Measurements from ENCODE around the gene PRX. TPM values are rescaled to one million over a fixed set of nuclear protein-coding genes. Genes with fewer than 3 reads are reported as not detected.
"Not testable (repeated sequence)": the region's sequence is repeated elsewhere in the genome, so short reads cannot be mapped to it uniquely, and the experiment has no call there.

The PRX gene
- polyA plus RNA-seq, 12 donors, result 5.1 to 9.6 (median 6.3) TPM; not detected in 1

GRCh38 chr19:40417643-40417981, 4.4 kb upstream of the PRX start:
- DNase-seq, result no peak

DNA sequence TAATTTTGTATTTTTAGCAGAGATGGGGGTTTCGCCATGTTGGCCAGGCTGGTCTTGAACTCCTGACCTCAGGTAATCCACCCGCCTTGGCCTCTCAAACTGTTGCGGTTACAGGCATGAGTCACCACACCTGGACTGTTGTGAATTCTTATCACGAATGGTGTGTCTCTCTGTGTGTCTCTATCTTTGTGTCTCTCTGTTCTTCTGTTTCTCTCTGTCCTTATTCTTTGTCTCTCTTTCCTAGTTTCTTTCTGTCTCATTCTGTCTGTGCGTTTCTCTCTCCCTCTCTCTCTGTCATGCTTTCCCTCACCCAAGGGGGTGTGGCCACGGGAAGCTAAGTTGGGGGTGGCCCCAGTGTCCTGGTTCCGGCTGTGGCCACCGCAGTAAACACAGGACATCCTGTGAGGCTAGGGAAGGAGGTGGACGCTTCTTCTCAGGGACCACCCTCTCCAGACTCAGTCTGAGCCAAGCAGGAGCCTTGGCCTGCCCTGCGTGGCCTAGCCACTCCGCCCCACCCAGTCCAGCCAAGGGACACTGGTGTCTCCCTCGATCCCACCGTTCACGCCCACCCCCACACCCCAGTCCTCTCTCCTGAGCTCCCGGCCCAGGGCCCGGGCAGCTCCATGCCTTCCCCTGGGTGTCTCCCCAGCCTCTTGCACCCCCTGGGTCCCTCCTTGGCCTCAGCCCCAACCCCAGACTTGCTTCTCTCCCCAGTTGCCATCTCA, 3.9 kb upstream of the PRX start:
- peak; percentile 61 for DNase-seq

- no peak for DNase-seq
Observed at GRCh38 chr19:40415768-40416167, 2.6 kb upstream of the PRX start.

GRCh38 chr19:40414542-40415535, 1.7 kb upstream of the PRX start:
- DNase-seq, result no peak

DNA sequence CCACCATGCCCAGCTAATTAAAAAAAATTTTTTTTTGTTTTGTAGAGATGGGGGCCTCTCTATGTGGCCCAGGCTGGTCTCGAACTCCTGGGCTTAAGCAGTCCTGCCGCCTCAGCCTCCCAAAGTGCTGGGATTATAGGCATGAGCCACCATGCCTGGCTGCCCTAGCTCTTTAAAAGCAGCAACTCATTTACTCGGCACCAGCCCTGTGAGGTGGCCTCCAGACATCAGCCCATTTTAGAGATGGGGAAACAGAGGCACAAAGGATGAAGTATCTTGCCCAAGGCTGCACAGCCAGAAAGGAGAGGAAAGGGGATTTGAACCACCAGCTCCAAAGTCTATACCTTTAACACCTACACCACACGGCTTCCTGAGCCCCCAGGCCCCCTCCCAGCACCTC, 312 bp downstream of the PRX start:
- no peak for DNase-seq

DNA sequence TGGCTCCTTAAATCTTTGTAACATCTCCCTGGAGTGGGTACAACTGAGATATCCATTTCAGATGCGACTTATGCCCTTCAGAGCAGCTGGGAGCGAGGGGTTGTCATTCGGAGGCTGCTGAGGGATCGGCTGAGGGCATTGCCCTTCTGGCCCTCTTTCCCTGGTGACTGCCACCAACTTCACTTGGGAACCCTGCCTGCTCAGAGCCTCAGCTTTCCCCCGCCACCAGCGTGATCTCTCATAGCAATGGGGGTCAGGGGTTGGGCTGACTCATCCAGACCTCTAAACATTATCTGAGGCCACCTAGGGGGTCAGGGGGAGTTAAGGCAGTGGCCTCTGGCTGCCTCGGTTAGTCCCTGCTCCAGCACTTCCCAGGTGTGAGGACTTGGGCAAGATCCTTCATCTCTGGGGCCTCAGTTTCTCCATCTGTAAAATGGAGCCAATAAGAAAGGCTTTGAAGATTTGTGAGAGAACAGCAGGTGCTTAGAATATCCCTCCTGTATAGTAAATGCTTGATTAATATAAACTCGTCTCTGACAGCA, 1.1 kb downstream of the PRX start:
- DNase-seq, result no peak

GRCh38 chr19:40411125-40411842, 1.9 kb downstream of the PRX start:
- no peak for DNase-seq

- no peak for DNase-seq
Observed at GRCh38 chr19:40410030-40410389, 3.2 kb downstream of the PRX start.

DNA sequence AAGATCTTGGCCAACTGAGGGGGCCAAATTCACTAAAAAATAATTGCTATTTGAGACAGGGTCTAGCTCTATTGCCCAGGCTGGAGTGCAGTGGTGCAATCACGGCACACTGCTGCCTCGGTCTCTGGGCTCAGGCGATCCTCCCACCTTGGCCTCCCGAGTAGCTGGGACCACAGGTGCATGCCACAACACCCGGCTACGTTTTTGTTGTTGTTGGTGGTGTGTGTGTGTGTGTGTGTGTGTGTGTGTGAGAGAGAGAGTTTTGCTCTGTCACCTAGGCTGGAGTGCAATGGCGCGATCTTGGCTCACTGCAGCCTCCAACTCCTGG, 4.6 kb downstream of the PRX start:
- not testable (repeated sequence) for DNase-seq

GRCh38 chr19:40407714-40408597, 5.2 kb downstream of the PRX start:
- no peak for DNase-seq

DNA sequence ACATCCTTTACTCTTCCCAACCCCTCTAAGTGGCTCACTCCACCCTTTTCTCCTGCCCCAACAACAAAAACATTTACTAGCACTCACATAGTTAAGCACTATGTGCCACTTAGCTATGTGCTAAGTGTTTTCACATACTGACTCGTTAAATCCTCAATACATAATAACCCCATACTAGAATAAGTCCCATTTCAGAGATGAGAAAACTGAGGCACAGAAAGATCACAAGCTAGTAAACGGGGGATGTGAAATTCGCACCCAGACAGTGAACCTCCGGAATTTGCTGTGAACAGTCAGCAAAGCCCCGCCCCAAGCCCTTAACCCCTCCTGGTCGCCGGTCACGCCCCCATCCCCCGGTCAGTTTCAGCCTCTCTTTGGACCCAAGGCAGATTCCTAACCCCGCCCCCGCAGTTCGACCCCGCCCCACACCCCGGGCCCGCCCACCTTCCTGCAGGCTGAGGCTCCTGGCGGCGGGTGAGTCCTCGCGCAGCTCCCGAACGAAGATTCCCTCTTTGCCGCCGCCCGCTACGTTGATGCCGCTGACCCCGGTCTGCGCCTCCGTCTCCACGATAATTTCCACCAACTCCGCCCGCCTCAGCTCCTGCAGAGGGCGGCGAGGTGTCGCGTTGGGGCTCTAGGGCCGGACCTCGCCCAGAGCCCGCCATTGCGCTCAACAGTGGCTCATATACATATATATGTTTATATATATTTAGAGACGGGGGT, 9.8 kb downstream of the PRX start:
- DNase-seq, result peak; percentile 86

DNA sequence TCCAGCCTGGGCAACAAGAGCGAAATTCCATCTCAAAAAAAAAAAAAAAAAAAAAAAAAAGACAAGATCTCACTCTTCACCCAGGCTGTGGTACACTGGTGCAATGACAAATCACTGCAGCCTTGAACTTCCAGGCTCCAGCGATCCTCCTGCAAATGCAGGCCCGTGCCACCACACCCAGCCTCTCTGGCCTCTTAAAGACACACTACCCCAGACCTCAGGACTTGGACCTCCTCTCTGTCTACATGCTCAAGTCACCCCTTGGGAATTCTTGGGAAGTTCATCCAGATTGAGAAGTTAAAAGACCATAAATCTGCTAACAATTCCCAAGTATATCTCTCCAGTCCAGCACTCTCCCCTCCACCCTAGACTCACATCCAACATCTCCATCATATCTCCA, 12.6 kb downstream of the PRX start:
- no peak for DNase-seq

GRCh38 chr19:40398417-40399131, 14.6 kb downstream of the PRX start:
- DNase-seq, result no peak

- DNase-seq, result no peak
Observed at GRCh38 chr19:40397568-40397906, 15.6 kb downstream of the PRX start.

GRCh38 chr19:40396886-40397567, 16.2 kb downstream of the PRX start:
- no peak for DNase-seq

DNA sequence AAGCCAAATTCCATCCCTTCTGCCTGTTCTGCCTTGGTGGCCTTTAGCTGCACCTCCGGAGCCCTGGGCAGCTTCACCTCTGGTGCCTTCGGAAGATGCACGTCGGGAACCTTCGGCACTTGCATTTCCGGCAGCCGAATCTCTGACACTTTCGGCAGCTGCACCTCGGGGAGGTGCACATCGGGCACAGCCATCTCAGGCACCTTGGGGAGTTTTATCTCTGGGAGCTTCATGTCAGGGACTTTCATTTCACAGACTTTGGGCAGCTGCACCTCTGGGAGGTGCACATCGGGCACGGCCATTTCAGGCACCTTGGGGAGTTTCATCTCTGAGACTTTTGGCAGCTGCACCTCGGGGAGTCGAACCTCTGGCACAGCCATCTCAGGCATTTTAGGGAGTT, 17.2 kb downstream of the PRX start:
- no peak for DNase-seq

- no peak for DNase-seq
Observed at GRCh38 chr19:40394816-40395210, 18.4 kb downstream of the PRX start.

GRCh38 chr19:40393894-40394815, 19.0 kb downstream of the PRX start:
- no peak for DNase-seq
